HepG2 (cell line): ENCODE data around the gene FBXO24. TPM values are rescaled to one million over a fixed set of nuclear protein-coding genes. Genes with fewer than 3 reads are reported as not detected.

Experiments
- ATAC-seq: fragments of 200-7000 bp; cut with Tn5 transposase; 3 replicates; pipeline ENCODE4 v1.9.1; 2020; ENCODE audit warnings: mild to moderate bottlenecking, moderate library complexity
- BruUV-seq: library from RNA; stranded (reverse); fragments of 400-500 nt; replicated peaks from 2 replicates; lab custom pipeline; 2021; lab: Mats Ljungman, UMichigan
- CTCF ChIA-PET: fragments of 300-600 bp; formaldehyde crosslinking; extraction: SDS; loops from one replicate; lab custom pipeline; 2021; ENCODE audit warnings: low total read pairs, inconsistent platforms, low intra/inter-chr PET ratio; lab: Yijun Ruan, JAX
- POLR2A ChIA-PET: fragments of 350-600 bp; sonication (Branson Sonifier 250); formaldehyde crosslinking; loops from one replicate; lab custom pipeline; 2020; ENCODE audit warnings: antibody characterized with exemption, inconsistent platforms; lab: Yijun Ruan, JAX
- DNase-seq: peaks from one replicate; pipeline ENCODE4 v3.0.0-alpha.2; 2015; ENCODE audit warnings: low spot score
- FAIRE-seq: peaks from 3 replicates; lab custom pipeline; 2011; peaks lifted over from hg19 to GRCh38; lab: Jason Lieb, UNC
- H2AFZ ChIP-seq: one replicate; pipeline ENCODE4 v1.6.1; 2011; ENCODE audit warnings: low read length, inconsistent platforms
- H3K27ac ChIP-seq: fragments of 300-600 bp; 3 replicates; pipeline ENCODE4 v1.8.0; 2011; ENCODE audit warnings: mixed run types, mild to moderate bottlenecking, mixed read lengths, low read length, inconsistent platforms; ENCODE audit not compliant: insufficient read depth; ENCODE audit errors: extremely low read length
- H3K27me3 ChIP-seq, 2 experiments: fragments of 200-600 bp in 1 of 2; 2 replicates in 1 of 2; 3 replicates in 1 of 2; pipeline versions ENCODE4 v1.6.0 to v1.8.0; 2011; ENCODE audit warnings: low read length in 2 of 2, mild to moderate bottlenecking in 2 of 2, moderate library complexity in 2 of 2, inconsistent platforms in 1 of 2; ENCODE audit not compliant: insufficient read depth in 2 of 2, control insufficient read depth in 1 of 2
- H3K36me3 ChIP-seq, 2 experiments: fragments of 200-600 bp in 1 of 2; replicated peaks in 1 of 2; 2 replicates in 1 of 2; 3 replicates in 1 of 2; pipeline versions ENCODE4 v1.5.1 to v1.8.0; 2011; ENCODE audit warnings: low read length in 2 of 2, inconsistent platforms in 1 of 2; ENCODE audit not compliant: insufficient read depth in 2 of 2, control insufficient read depth in 1 of 2
- H3K4me1 ChIP-seq: 2 replicates; pipeline ENCODE4 v1.5.1; 2012; ENCODE audit warnings: low read length, inconsistent platforms; ENCODE audit not compliant: insufficient read depth
- H3K4me2 ChIP-seq: 2 replicates; pipeline ENCODE4 v1.6.0; 2011; ENCODE audit warnings: low read depth, low read length, inconsistent platforms
- H3K4me3 ChIP-seq, 3 experiments: fragments of 200-600 bp in 1 of 3; sonication (generic), shearing (Covaris generic) in 1 of 3; replicated peaks in 1 of 3; 2 replicates each; pipeline ENCODE4 v1.5.1; 2011 to 2016; ENCODE audit warnings: low read length in 3 of 3, inconsistent platforms in 2 of 3, low read depth in 2 of 3, mild to moderate bottlenecking in 2 of 3, control low read depth in 1 of 3, mixed read lengths in 1 of 3; ENCODE audit not compliant: insufficient read depth in 1 of 3
- H3K79me2 ChIP-seq: one replicate; pipeline ENCODE4 v1.6.1; 2011; ENCODE audit warnings: low read length, inconsistent platforms; ENCODE audit not compliant: insufficient read depth
- H3K9ac ChIP-seq: 2 replicates; pipeline ENCODE4 v1.6.0; 2011; ENCODE audit warnings: mild to moderate bottlenecking, low read depth, low read length, inconsistent platforms; ENCODE audit not compliant: insufficient read depth
- H3K9me3 ChIP-seq: 2 replicates; pipeline ENCODE4 v1.5.1; 2012; ENCODE audit warnings: mild to moderate bottlenecking, low read length
- H4K20me1 ChIP-seq: 2 replicates; pipeline ENCODE4 v1.6.0; 2011; ENCODE audit warnings: inconsistent platforms, mild to moderate bottlenecking, low read length, moderate library complexity; ENCODE audit not compliant: insufficient read depth
- HES4 ChIP-seq: sonication (generic); formaldehyde crosslinking; IDR thresholded peaks from 2 replicates; pipeline ENCODE4 v1.9.0; 2021; ENCODE audit warnings: mild to moderate bottlenecking, missing genetic modification reagents, borderline replicate concordance
- IRX3 ChIP-seq: sonication (generic); formaldehyde crosslinking; IDR thresholded peaks from 2 replicates; pipeline ENCODE4 v1.8.1; 2023; ENCODE audit warnings: mild to moderate bottlenecking, low read depth, missing genetic modification reagents, borderline replicate concordance
- PATZ1 ChIP-seq: sonication (generic); formaldehyde crosslinking; IDR thresholded peaks from 2 replicates; pipeline ENCODE4 v1.4.0; 2020; ENCODE audit warnings: missing genetic modification reagents
- THAP11 ChIP-seq: IDR thresholded peaks from 2 replicates; pipeline ENCODE4 v1.6.1; 2016; ENCODE audit warnings: missing biosample characterization, missing genetic modification reagents
- ZBED4 ChIP-seq: sonication (generic); formaldehyde crosslinking; IDR thresholded peaks from 2 replicates; pipeline ENCODE4 v1.4.0; 2020; ENCODE audit warnings: missing genetic modification reagents, borderline replicate concordance
- ZNF468 ChIP-seq: sonication (generic); formaldehyde crosslinking; IDR thresholded peaks from 2 replicates; pipeline ENCODE4 v1.8.0; 2022; ENCODE audit warnings: mild to moderate bottlenecking, moderate library complexity, missing genetic modification reagents
- ZNF501 ChIP-seq: sonication (generic); formaldehyde crosslinking; IDR thresholded peaks from 2 replicates; pipeline ENCODE4 v1.5.1; 2020; ENCODE audit warnings: mild to moderate bottlenecking, moderate library complexity, missing genetic modification reagents
- ZSCAN31 ChIP-seq: sonication (generic); formaldehyde crosslinking; IDR thresholded peaks from 2 replicates; pipeline ENCODE4 v1.5.0; 2020; ENCODE audit warnings: low read depth, mild to moderate bottlenecking, missing genetic modification reagents
- WGBS: methylation state at CpG from one replicate; pipeline ENCODE4 v1.1.6; 2017; ENCODE audit warnings: low lambda C conversion rate; 5-methylcytosine and 5-hydroxymethylcytosine counted together
- in situ Hi-C: cut with HindIII; loops from 2 replicates; pipeline ENCODE4 v1.10.0; 2017; ENCODE audit warnings: low pct_unique_long_range_greater_than_20kb; ENCODE audit not compliant: extremely low pct_ligation_motif_present
- intact Hi-C: fragments of 100-400 bp; cut with micrococcal nuclease; formaldehyde crosslinking; loops from one replicate; pipeline ENCODE4 v1.10.0; 2022; ENCODE audit not compliant: unreplicated experiment
- polyA plus RNA-seq, 8 experiments: library from polyadenylated mRNA; depleted of rRNA in 3 of 8; stranded (reverse) in 7 of 8; unstranded in 1 of 8; fragments of >200 nt; fragmentation: Illumina TruSeq in 4 of 8; extraction: Trizol in 4 of 8; gene quantifications; 2 replicates each; pipeline versions ENCODE4 v1.2.1 to v1.2.3, GENCODE V29; 2011 to 2016; ENCODE audit warnings: low read depth in 4 of 8, missing spikeins in 1 of 8, mixed read lengths in 1 of 8; ENCODE audit not compliant: insufficient read depth in 1 of 8
- total RNA-seq, 5 experiments: library from RNA; depleted of rRNA; stranded (reverse); fragments of >200 nt; fragmentation: Illumina TruSeq; extraction: Trizol; gene quantifications; 2 replicates each; pipeline ENCODE4 v1.2.3, GENCODE V29; 2016; ENCODE audit warnings: low read depth in 1 of 5
- TF ChIP-seq, protein P1 (sequence below): sonication (generic); formaldehyde crosslinking; IDR thresholded peaks from 2 replicates; pipeline ENCODE4 v1.5.0; 2020; ENCODE audit warnings: mild to moderate bottlenecking, missing genetic modification reagents, moderate library complexity
- TF ChIP-seq, protein P2 (sequence below): IDR thresholded peaks from 2 replicates; pipeline ENCODE4 v1.6.1; 2016; ENCODE audit warnings: missing compliant biosample characterization, missing genetic modification reagents, borderline replicate concordance

FBXO24 gene
- total and polyA plus RNA-seq, 2 of the 13 experiments (the other 11 are each of a cell fraction or from before 2014, with no cell fraction given), result 0.20 to 0.55 TPM

GRCh38 chr7:100572281-100572948 lies 13.7 kb upstream of the FBXO24 start:
- peak overlapping the region; percentile 77 for H3K9ac ChIP-seq
- intact Hi-C loops, result no loop called here
- POLR2A ChIA-PET, result interaction anchor here (0.8 to 3.3 kb wide), 4 partner anchors 9 to 133 kb away, joined by 3 to 73 read pairs (median 6); partner anchors contain the start of genes FBXO24, LRCH4 and POP7
- TF ChIP-seq PATZ1 (CRISPR knock-in tag), result peak; percentile 54
- 0 out of 2 replicates have a peak, but pooled peaks have one; percentile 32 for TF ChIP-seq ZNF468 (CRISPR knock-in tag)
- TF ChIP-seq, protein P1, sequence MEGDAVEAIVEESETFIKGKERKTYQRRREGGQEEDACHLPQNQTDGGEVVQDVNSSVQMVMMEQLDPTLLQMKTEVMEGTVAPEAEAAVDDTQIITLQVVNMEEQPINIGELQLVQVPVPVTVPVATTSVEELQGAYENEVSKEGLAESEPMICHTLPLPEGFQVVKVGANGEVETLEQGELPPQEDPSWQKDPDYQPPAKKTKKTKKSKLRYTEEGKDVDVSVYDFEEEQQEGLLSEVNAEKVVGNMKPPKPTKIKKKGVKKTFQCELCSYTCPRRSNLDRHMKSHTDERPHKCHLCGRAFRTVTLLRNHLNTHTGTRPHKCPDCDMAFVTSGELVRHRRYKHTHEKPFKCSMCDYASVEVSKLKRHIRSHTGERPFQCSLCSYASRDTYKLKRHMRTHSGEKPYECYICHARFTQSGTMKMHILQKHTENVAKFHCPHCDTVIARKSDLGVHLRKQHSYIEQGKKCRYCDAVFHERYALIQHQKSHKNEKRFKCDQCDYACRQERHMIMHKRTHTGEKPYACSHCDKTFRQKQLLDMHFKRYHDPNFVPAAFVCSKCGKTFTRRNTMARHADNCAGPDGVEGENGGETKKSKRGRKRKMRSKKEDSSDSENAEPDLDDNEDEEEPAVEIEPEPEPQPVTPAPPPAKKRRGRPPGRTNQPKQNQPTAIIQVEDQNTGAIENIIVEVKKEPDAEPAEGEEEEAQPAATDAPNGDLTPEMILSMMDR (CRISPR knock-in tag), result 0 out of 2 replicates have a peak, but pooled peaks have one; percentile 18
- TF ChIP-seq, protein P2, sequence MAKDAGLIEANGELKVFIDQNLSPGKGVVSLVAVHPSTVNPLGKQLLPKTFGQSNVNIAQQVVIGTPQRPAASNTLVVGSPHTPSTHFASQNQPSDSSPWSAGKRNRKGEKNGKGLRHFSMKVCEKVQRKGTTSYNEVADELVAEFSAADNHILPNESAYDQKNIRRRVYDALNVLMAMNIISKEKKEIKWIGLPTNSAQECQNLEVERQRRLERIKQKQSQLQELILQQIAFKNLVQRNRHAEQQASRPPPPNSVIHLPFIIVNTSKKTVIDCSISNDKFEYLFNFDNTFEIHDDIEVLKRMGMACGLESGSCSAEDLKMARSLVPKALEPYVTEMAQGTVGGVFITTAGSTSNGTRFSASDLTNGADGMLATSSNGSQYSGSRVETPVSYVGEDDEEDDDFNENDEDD (CRISPR knock-in tag), result no peak
- 0 out of 2 replicates have a peak, but pooled peaks have one; percentile 2 for TF ChIP-seq IRX3
- 0 out of 2 replicates have a peak, but pooled peaks have one; percentile 17 for TF ChIP-seq ZSCAN31 (CRISPR knock-in tag)
- 0 out of 2 replicates have a peak, but pooled peaks have one; percentile 17 for TF ChIP-seq HES4 (CRISPR knock-in tag)
- no peak for TF ChIP-seq ZBED4
- TF ChIP-seq ZNF501 (CRISPR knock-in tag), result no peak
- TF ChIP-seq THAP11 (CRISPR knock-in tag), result no peak

More at GRCh38 chr7:100572281-100572948, 13.7 kb upstream of the FBXO24 start:
- peak overlapping the region; percentile 99 for H3K27ac ChIP-seq
- in situ Hi-C loops, result no loop called here
- FAIRE-seq (no peak), ATAC-seq (peak; percentile 5), DNase-seq (no peak)
- 55% methylated on average over 5 of the region's 20 CpGs for WGBS
- peaks cover 58% of the 10 kb centered on the region for H3K4me1 ChIP-seq
- peak overlapping the region in 2 of 3 experiments; percentile 8 to 62; a peak in 1 of 6 replicates for H3K4me3 ChIP-seq
- CTCF ChIA-PET, result no interaction called here
- no peaks in the 10 kb centered on the region for H3K9me3 ChIP-seq
- no peaks in the 10 kb centered on the region for H3K79me2 ChIP-seq
- H3K36me3 ChIP-seq, result peaks cover 3 to 8% of the 10 kb centered on the region in 2 experiments; a peak in 1 of 5 replicates
- no peak overlapping the region for H2AFZ ChIP-seq
- H4K20me1 ChIP-seq, result no peaks in the 10 kb centered on the region; the same call in 1 of the 2 replicates
- no peaks in the 10 kb centered on the region for H3K27me3 ChIP-seq
- H3K4me2 ChIP-seq, result peak overlapping the region; percentile 78
- no TSS peak for BruUV-seq
